GM23338 (cell line): Measurements from ENCODE around the gene SHISA2. TPM values are rescaled to one million over a fixed set of nuclear protein-coding genes. Genes with fewer than 3 reads are reported as not detected.

Source experiments
- ATAC-seq: fragments of 200-7000 bp; cut with Tn5 transposase; 3 replicates; pipeline ENCODE4 v1.9.1; 2020
- DNase-seq: peaks from one replicate; pipeline ENCODE4 v3.0.0-alpha.2; 2015; ENCODE audit warnings: low spot score
- H2AFZ ChIP-seq: fragments of 200-600 bp; sonication (generic); 2 replicates; pipeline ENCODE4 v1.8.0; 2016; ENCODE audit warnings: antibody characterized with exemption, mild to moderate bottlenecking, moderate library complexity
- H3F3A ChIP-seq: fragments of 200-600 bp; sonication (generic); replicated peaks from 2 replicates; pipeline ENCODE4 v1.8.0; 2017; ENCODE audit warnings: antibody characterized with exemption, mixed run types, low read depth
- H3K27ac ChIP-seq: fragments of 200-600 bp; sonication (generic); 2 replicates; pipeline ENCODE4 v1.6.1; 2016; ENCODE audit warnings: low read depth
- H3K27me3 ChIP-seq: fragments of 200-600 bp; sonication (generic); 2 replicates; pipeline ENCODE4 v1.8.0; 2016; ENCODE audit warnings: mild to moderate bottlenecking, mixed run types, moderate library complexity; ENCODE audit not compliant: insufficient read depth
- H3K36me3 ChIP-seq: fragments of 200-600 bp; sonication (generic); 2 replicates; pipeline ENCODE4 v1.8.0; 2016; ENCODE audit warnings: mild to moderate bottlenecking; ENCODE audit not compliant: insufficient read depth
- H3K4me1 ChIP-seq: fragments of 200-600 bp; sonication (generic); 2 replicates; pipeline ENCODE4 v1.8.0; 2016; ENCODE audit warnings: mild to moderate bottlenecking, moderate library complexity; ENCODE audit not compliant: insufficient read depth
- H3K4me2 ChIP-seq: fragments of 200-600 bp; sonication (generic); 2 replicates; pipeline ENCODE4 v1.7.1; 2017; ENCODE audit warnings: mixed run types
- H3K4me3 ChIP-seq: fragments of 200-600 bp; sonication (generic); 2 replicates; pipeline ENCODE4 v1.6.1; 2016; ENCODE audit warnings: mixed run types
- H3K79me2 ChIP-seq: fragments of 200-600 bp; sonication (generic); replicated peaks from 2 replicates; pipeline ENCODE4 v1.8.0; 2017; ENCODE audit warnings: mild to moderate bottlenecking; ENCODE audit not compliant: insufficient read depth
- H3K9me2 ChIP-seq: fragments of 200-600 bp; sonication (generic); 2 replicates; pipeline ENCODE4 v1.8.0; 2017; ENCODE audit not compliant: insufficient read depth
- H4K20me1 ChIP-seq: fragments of 200-600 bp; sonication (generic); replicated peaks from 2 replicates; pipeline ENCODE4 v1.8.0; 2017; ENCODE audit warnings: mild to moderate bottlenecking; ENCODE audit not compliant: insufficient read depth
- H3K27ac Mint-ChIP-seq: 2 replicates; pipeline ENCODE4 v1.8.0; 2020; ENCODE audit warnings: inconsistent platforms, mild to moderate bottlenecking, moderate library complexity, mixed read lengths
- H3K27me3 Mint-ChIP-seq: 3 replicates; pipeline ENCODE4 v1.8.0; 2022; ENCODE audit warnings: low read depth, mild to moderate bottlenecking, moderate library complexity, mixed read lengths, inconsistent platforms; ENCODE audit not compliant: insufficient read depth, poor library complexity
- H3K36me3 Mint-ChIP-seq: 3 replicates; pipeline ENCODE4 v1.8.0; 2021; ENCODE audit warnings: low read depth, mild to moderate bottlenecking, inconsistent platforms, moderate library complexity, mixed read lengths
- H3K4me1 Mint-ChIP-seq: 3 replicates; pipeline ENCODE4 v1.8.0; 2020; ENCODE audit warnings: mild to moderate bottlenecking, inconsistent platforms, mixed read lengths
- H3K4me3 Mint-ChIP-seq: 3 replicates; pipeline ENCODE4 v1.8.0; 2021; ENCODE audit warnings: moderate library complexity, mild to moderate bottlenecking, inconsistent platforms, mixed read lengths
- H3K9me3 Mint-ChIP-seq: 3 replicates; pipeline ENCODE4 v1.8.0; 2020; ENCODE audit warnings: moderate library complexity, mild to moderate bottlenecking, inconsistent platforms, mixed read lengths
- CREB1 ChIP-seq: fragments of 250-450 bp; sonication (Bioruptor Pico); IDR thresholded peaks from 2 replicates; pipeline ENCODE4 v1.5.0; 2020; ENCODE audit warnings: low read depth, mild to moderate bottlenecking, moderate library complexity
- EZH2 ChIP-seq: fragments of 200-600 bp; sonication (generic); IDR thresholded peaks from one replicate; pipeline ENCODE4 v1.8.0; 2017; ENCODE audit warnings: antibody characterized with exemption, mild to moderate bottlenecking, low read depth; ENCODE audit not compliant: unreplicated experiment
- EZH2phosphoT487 ChIP-seq: fragments of 200-600 bp; sonication (generic); IDR thresholded peaks from one replicate; pipeline ENCODE4 v1.8.1; 2018; ENCODE audit warnings: antibody characterized with exemption; ENCODE audit not compliant: unreplicated experiment
- JUNB ChIP-seq: IDR thresholded peaks from one replicate; pipeline ENCODE4 v1.6.1; 2016; ENCODE audit warnings: antibody characterized with exemption; ENCODE audit not compliant: unreplicated experiment
- NANOG ChIP-seq: IDR thresholded peaks from 2 replicates; pipeline ENCODE4 v1.6.1; 2016; ENCODE audit warnings: antibody characterized with exemption, borderline replicate concordance
- POLR2AphosphoS5 ChIP-seq: IDR thresholded peaks from 2 replicates; pipeline ENCODE4 v1.6.1; 2016; ENCODE audit warnings: antibody characterized with exemption, low read depth
- STAT1 ChIP-seq: IDR thresholded peaks from one replicate; pipeline ENCODE4 v1.6.1; 2016; ENCODE audit warnings: antibody characterized with exemption; ENCODE audit not compliant: unreplicated experiment
- ZNF114 ChIP-seq: fragments of 250-450 bp; sonication (Bioruptor Pico); IDR thresholded peaks from 2 replicates; pipeline ENCODE4 v1.5.0; 2020; ENCODE audit warnings: mild to moderate bottlenecking, moderate library complexity
- ZNF331 ChIP-seq: fragments of 250-450 bp; sonication (Bioruptor Pico); IDR thresholded peaks from 2 replicates; pipeline ENCODE4 v1.5.0; 2020; ENCODE audit warnings: low read depth, mild to moderate bottlenecking, moderate library complexity
- polyA plus RNA-seq: library from polyadenylated mRNA; unstranded; fragments of >200 nt; fragmentation: Nextera tagmentation; extraction: Ambion mirVana; gene quantifications from 2 replicates; pipeline ENCODE4 v1.2.1, GENCODE V29; 2016
- total RNA-seq: library from RNA; depleted of rRNA; stranded (reverse); fragments of >200 nt; shearing (Covaris generic); gene quantifications from 2 replicates; pipeline ENCODE4 v1.2.3, GENCODE V29; 2014
- TF ChIP-seq, protein P1 (sequence below): fragments of 250-450 bp; sonication (Bioruptor Pico); IDR thresholded peaks from 2 replicates; pipeline ENCODE4 v1.5.0; 2020; ENCODE audit warnings: mild to moderate bottlenecking, moderate library complexity
- TF ChIP-seq, protein P2 (sequence below): IDR thresholded peaks from 2 replicates; pipeline ENCODE4 v1.6.1; 2016; ENCODE audit warnings: antibody characterized with exemption
- TF ChIP-seq, protein P3 (sequence below): IDR thresholded peaks from one replicate; pipeline ENCODE4 v1.6.1; 2018; ENCODE audit warnings: antibody characterized with exemption; ENCODE audit not compliant: unreplicated experiment

SHISA2 gene
- total and polyA plus RNA-seq, 2 experiments from 2014 or later = 17.9 to 37.4 TPM

DNA sequence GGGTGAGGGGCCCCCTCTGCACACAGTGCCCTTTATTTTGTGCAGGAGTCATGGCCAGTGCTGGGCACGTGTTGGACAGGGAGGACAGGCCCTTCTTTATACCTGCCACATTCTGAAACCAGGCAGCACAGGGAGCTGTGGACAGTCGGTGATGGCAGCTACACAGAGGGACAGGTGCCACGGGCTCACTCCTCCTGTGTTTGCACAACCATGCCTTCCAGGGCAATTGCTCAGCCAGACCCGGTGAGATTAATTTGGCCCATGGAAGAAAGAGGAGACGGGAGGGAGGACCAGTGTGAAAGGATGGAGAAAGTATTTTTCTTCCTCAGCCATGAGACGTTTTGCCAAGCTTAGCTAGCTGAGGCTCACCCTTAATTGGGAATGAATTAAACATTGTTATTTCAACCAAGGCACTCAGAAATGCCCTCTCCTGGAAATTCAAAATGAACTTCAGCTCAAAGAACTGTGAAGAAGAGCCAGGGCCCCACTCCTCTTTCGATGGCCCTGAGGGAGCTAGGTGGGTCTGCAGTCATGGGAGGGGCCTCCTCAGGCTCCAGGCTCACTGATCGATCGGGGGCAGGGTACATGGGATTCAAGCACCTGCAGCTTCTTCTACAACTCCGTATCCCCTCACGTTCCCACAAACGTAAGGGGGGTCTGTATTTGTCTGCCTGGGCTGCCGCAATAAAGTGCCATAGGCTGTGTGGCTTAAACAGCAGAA, 41.2 kb downstream of the SHISA2 start:
- Mint-ChIP-seq H3K27ac (no peak overlapping the region), H3K27me3 (no peaks in the 10 kb centered on the region), H3K36me3 (0 out of 3 replicates have a peak, but pooled peaks cover 3% of the 10 kb centered on the region), H3K4me1 (peaks cover 12% of the 10 kb centered on the region), H3K4me3 (no peak overlapping the region), H3K9me3 (no peaks in the 10 kb centered on the region; the same call in 2 of the 3 replicates)
- Histone ChIP-seq H3K79me2 (no peaks in the 10 kb centered on the region), H3K27ac (no peak overlapping the region), H3K9me2 (no peaks in the 10 kb centered on the region), H3K36me3 (no peaks in the 10 kb centered on the region), H4K20me1 (no peaks in the 10 kb centered on the region; the same call in 1 of the 2 replicates), H3K4me1 (peaks cover 11% of the 10 kb centered on the region), H3K4me3 (no peak overlapping the region), H3K27me3 (no peaks in the 10 kb centered on the region), H2AFZ (no peak overlapping the region), H3F3A (no peaks in the 10 kb centered on the region), H3K4me2 (no peak overlapping the region)
- DNase-seq (no peak), ATAC-seq (peak; percentile 41)
- no peak for TF ChIP-seq EZH2
- TF ChIP-seq JUNB = no peak
- no peak for TF ChIP-seq STAT1
- TF ChIP-seq, protein P1, sequence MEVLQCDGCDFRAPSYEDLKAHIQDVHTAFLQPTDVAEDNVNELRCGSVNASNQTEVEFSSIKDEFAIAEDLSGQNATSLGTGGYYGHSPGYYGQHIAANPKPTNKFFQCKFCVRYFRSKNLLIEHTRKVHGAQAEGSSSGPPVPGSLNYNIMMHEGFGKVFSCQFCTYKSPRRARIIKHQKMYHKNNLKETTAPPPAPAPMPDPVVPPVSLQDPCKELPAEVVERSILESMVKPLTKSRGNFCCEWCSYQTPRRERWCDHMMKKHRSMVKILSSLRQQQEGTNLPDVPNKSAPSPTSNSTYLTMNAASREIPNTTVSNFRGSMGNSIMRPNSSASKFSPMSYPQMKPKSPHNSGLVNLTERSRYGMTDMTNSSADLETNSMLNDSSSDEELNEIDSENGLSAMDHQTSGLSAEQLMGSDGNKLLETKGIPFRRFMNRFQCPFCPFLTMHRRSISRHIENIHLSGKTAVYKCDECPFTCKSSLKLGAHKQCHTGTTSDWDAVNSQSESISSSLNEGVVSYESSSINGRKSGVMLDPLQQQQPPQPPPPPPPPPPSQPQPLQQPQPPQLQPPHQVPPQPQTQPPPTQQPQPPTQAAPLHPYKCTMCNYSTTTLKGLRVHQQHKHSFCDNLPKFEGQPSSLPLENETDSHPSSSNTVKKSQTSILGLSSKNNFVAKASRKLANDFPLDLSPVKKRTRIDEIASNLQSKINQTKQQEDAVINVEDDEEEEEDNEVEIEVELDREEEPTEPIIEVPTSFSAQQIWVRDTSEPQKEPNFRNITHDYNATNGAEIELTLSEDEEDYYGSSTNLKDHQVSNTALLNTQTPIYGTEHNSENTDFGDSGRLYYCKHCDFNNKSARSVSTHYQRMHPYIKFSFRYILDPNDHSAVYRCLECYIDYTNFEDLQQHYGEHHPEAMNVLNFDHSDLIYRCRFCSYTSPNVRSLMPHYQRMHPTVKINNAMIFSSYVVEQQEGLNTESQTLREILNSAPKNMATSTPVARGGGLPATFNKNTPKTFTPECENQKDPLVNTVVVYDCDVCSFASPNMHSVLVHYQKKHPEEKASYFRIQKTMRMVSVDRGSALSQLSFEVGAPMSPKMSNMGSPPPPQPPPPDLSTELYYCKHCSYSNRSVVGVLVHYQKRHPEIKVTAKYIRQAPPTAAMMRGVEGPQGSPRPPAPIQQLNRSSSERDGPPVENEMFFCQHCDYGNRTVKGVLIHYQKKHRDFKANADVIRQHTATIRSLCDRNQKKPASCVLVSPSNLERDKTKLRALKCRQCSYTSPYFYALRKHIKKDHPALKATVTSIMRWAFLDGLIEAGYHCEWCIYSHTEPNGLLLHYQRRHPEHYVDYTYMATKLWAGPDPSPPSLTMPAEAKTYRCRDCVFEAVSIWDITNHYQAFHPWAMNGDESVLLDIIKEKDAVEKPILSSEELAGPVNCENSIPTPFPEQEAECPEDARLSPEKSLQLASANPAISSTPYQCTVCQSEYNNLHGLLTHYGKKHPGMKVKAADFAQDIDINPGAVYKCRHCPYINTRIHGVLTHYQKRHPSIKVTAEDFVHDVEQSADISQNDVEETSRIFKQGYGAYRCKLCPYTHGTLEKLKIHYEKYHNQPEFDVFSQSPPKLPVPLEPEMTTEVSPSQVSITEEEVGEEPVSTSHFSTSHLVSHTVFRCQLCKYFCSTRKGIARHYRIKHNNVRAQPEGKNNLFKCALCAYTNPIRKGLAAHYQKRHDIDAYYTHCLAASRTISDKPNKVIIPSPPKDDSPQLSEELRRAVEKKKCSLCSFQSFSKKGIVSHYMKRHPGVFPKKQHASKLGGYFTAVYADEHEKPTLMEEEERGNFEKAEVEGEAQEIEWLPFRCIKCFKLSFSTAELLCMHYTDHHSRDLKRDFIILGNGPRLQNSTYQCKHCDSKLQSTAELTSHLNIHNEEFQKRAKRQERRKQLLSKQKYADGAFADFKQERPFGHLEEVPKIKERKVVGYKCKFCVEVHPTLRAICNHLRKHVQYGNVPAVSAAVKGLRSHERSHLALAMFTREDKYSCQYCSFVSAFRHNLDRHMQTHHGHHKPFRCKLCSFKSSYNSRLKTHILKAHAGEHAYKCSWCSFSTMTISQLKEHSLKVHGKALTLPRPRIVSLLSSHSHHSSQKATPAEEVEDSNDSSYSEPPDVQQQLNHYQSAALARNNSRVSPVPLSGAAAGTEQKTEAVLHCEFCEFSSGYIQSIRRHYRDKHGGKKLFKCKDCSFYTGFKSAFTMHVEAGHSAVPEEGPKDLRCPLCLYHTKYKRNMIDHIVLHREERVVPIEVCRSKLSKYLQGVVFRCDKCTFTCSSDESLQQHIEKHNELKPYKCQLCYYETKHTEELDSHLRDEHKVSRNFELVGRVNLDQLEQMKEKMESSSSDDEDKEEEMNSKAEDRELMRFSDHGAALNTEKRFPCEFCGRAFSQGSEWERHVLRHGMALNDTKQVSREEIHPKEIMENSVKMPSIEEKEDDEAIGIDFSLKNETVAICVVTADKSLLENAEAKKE (CRISPR knock-in tag) = no peak
- TF ChIP-seq, protein P2, sequence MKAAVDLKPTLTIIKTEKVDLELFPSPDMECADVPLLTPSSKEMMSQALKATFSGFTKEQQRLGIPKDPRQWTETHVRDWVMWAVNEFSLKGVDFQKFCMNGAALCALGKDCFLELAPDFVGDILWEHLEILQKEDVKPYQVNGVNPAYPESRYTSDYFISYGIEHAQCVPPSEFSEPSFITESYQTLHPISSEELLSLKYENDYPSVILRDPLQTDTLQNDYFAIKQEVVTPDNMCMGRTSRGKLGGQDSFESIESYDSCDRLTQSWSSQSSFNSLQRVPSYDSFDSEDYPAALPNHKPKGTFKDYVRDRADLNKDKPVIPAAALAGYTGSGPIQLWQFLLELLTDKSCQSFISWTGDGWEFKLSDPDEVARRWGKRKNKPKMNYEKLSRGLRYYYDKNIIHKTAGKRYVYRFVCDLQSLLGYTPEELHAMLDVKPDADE = no peak
- no peak for TF ChIP-seq ZNF331 (CRISPR knock-in tag)
- TF ChIP-seq, protein P3, sequence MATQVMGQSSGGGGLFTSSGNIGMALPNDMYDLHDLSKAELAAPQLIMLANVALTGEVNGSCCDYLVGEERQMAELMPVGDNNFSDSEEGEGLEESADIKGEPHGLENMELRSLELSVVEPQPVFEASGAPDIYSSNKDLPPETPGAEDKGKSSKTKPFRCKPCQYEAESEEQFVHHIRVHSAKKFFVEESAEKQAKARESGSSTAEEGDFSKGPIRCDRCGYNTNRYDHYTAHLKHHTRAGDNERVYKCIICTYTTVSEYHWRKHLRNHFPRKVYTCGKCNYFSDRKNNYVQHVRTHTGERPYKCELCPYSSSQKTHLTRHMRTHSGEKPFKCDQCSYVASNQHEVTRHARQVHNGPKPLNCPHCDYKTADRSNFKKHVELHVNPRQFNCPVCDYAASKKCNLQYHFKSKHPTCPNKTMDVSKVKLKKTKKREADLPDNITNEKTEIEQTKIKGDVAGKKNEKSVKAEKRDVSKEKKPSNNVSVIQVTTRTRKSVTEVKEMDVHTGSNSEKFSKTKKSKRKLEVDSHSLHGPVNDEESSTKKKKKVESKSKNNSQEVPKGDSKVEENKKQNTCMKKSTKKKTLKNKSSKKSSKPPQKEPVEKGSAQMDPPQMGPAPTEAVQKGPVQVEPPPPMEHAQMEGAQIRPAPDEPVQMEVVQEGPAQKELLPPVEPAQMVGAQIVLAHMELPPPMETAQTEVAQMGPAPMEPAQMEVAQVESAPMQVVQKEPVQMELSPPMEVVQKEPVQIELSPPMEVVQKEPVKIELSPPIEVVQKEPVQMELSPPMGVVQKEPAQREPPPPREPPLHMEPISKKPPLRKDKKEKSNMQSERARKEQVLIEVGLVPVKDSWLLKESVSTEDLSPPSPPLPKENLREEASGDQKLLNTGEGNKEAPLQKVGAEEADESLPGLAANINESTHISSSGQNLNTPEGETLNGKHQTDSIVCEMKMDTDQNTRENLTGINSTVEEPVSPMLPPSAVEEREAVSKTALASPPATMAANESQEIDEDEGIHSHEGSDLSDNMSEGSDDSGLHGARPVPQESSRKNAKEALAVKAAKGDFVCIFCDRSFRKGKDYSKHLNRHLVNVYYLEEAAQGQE = no peak
- no peak for TF ChIP-seq CREB1 (CRISPR knock-in tag)
- TF ChIP-seq ZNF114 (CRISPR knock-in tag) = no peak
- no peak for TF ChIP-seq EZH2phosphoT487
- TF ChIP-seq NANOG = no peak
- TF ChIP-seq POLR2AphosphoS5 = no peak
